GM12874 (cell line): ENCODE measurements around the gene DCDC1.

ENCODE experiments used
- CTCF ChIP-seq: IDR thresholded peaks from 2 replicates; pipeline ENCODE4 v1.5.1; 2011; ENCODE audit warnings: low read depth, mild to moderate bottlenecking, control low read depth, low read length, moderate library complexity; ENCODE audit not compliant: insufficient read depth

The DCDC1 gene

GRCh38 chr11:30837252-30837651, 532.3 kb downstream of the DCDC1 start:
- no peak for TF ChIP-seq CTCF

GRCh38 chr11:30832831-30833230, 536.7 kb downstream of the DCDC1 start:
- TF ChIP-seq CTCF: no peak

GRCh38 chr11:30830681-30831080, 538.9 kb downstream of the DCDC1 start:
- TF ChIP-seq CTCF: no peak

- TF ChIP-seq CTCF: no peak
These were observed 542.6 kb downstream of the DCDC1 start for GRCh38 chr11:30826911-30827310.

- TF ChIP-seq CTCF: no peak
These were observed 543.8 kb downstream of the DCDC1 start for GRCh38 chr11:30825723-30826122.

GRCh38 chr11:30823119-30823518, 546.4 kb downstream of the DCDC1 start:
- TF ChIP-seq CTCF: no peak

- no peak for TF ChIP-seq CTCF
These were observed 548.0 kb downstream of the DCDC1 start for GRCh38 chr11:30821438-30821965.
